T follicular helper cell (primary cell): ENCODE data around the gene COPE.
"Not testable (repeated sequence)": the region's sequence is repeated elsewhere in the genome, so short reads cannot be mapped to it uniquely, and the experiment has no call there.

Experiments used
- DNase-seq: peaks from one replicate; pipeline ENCODE4 v3.0.0-alpha.2; 2020; ENCODE audit warnings: low read depth

COPE gene

GRCh38 chr19:18908917-18909619 lies 10.1 kb downstream of the COPE start:
- DNase-seq, result no peak

GRCh38 chr19:18906605-18907519 lies 12.3 kb downstream of the COPE start:
- no peak for DNase-seq

GRCh38 chr19:18905513-18906236 lies 13.5 kb downstream of the COPE start:
- no peak for DNase-seq

GRCh38 chr19:18905058-18905456 lies 14.1 kb downstream of the COPE start:
- no peak for DNase-seq

- DNase-seq, result no peak
These were observed 14.7 kb downstream of the COPE start for GRCh38 chr19:18904334-18905057.

GRCh38 chr19:18903156-18904037 lies 15.8 kb downstream of the COPE start:
- no peak for DNase-seq

GRCh38 chr19:18902519-18902918 lies 16.7 kb downstream of the COPE start:
- DNase-seq, result not testable (repeated sequence)

- no peak for DNase-seq
These were observed 17.7 kb downstream of the COPE start for GRCh38 chr19:18901491-18901890.

- DNase-seq, result no peak
These were observed 18.3 kb downstream of the COPE start for GRCh38 chr19:18900700-18901481.

- no peak for DNase-seq
These were observed 19.3 kb downstream of the COPE start for GRCh38 chr19:18899624-18900560.

- no peak for DNase-seq
These were observed 20.4 kb downstream of the COPE start for GRCh38 chr19:18898607-18899408.

- no peak for DNase-seq
These were observed 21.0 kb downstream of the COPE start for GRCh38 chr19:18898081-18898606.

GRCh38 chr19:18897094-18898029 lies 21.8 kb downstream of the COPE start:
- DNase-seq, result no peak

- DNase-seq, result no peak
These were observed 22.8 kb downstream of the COPE start for GRCh38 chr19:18896421-18896841.

GRCh38 chr19:18895824-18896341 lies 23.3 kb downstream of the COPE start, which contains the start of gene CERS1:
TSS of gene CERS1 (minus strand) at chr19:18896158. CDS start at chr19:18896072, 86 bp downstream.
- DNase-seq, result no peak
